GM18498 (cell line): ENCODE measurements around the gene STX12.
A peak's percentile ranks its signal among the peaks of the same experiment; 100 is the strongest.
"Not testable (repeated sequence)": the region's sequence is repeated elsewhere in the genome, so short reads cannot be mapped to it uniquely, and the experiment has no call there.

ENCODE experiments used
- ATAC-seq: cut with Tn5 transposase; IDR thresholded peaks from one replicate; pipeline ENCODE4 v1.9.1; 2021; ENCODE audit warnings: mild to moderate bottlenecking, moderate library complexity; ENCODE audit not compliant: unreplicated experiment

STX12 gene

DNA sequence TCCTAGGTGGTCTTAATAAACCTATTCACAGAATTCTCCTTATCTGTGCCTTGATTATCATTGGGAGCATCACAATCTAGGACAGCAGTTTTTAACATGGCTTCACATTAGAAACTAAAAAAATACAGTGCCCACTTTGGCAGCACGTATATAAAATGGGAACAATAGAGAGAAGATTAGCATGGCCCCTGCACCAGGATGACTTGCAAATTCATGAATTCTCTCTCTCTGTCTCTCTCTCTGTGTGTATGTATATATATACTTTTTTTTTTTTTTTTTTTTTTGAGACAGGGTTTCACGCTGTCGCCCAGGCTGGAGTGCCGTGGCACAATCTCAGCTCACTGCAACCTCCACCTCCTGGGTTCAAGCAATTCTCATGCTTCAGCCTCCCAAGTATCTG lies 51.4 kb downstream of the STX12 start:
- no peak for ATAC-seq

DNA sequence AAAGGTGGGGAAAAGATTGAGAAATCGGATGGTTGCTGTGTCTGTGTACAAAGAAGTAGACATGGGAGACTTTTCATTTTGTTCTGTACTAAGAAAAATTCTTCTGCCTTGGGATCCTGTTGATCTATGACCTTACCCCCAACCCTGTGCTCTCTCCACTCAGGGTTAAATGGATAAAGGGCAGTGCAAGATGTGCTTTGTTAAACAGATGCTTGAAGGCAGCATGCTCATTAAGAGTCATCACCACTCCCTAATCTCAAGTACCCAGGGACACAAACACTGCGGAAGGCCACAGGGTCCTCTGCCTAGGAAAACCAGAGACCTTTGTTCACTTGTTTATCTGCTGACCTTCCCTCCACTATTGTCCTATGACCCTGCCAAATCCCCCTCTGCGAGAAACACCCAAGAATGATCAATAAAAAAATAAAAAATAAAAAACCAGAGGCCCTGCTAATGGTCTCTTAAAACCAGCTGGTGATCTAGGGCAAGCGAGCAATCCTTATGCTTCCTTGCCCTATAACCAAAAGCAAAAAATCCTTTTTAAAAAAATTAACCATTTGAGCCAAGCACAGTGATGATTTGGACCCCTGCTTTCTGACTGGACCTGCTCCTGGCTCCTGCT lies 56.4 kb downstream of the STX12 start:
- ATAC-seq: not testable (repeated sequence)

GRCh38 chr1:27830621-27831440 lies 57.8 kb downstream of the STX12 start, which contains the start of gene PPP1R8:
PPP1R8 (plus strand) TSS chr1:27830782; CDS start chr1:27830836, 54 bp downstream.
- peak; percentile 94 for ATAC-seq

GRCh38 chr1:27831568-27832410 lies 58.8 kb downstream of the STX12 start:
- ATAC-seq: no peak

DNA sequence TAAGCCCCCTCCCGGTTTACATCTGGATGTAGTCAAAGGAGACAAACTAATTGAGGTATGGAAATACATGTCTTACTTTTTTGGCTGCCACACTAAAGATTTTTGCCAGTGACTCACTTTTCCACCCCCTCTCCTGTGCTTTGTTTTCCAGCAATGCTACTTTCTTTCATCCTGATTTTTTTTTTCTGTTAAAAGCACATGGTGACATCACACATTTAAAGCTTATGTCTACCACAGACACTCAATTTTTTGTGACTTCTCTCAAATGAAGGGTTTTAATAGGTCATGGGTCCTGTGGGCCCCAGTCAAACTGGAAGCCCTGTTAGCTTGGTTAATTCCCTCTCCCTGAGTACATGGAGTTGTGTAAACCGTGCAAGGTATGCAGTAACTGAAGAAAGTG lies 59.7 kb downstream of the STX12 start:
- no peak for ATAC-seq

- no peak for ATAC-seq
Observed at GRCh38 chr1:27833470-27833869, 60.5 kb downstream of the STX12 start.

- ATAC-seq: no peak
Observed at GRCh38 chr1:27835046-27835445, 62.0 kb downstream of the STX12 start.

DNA sequence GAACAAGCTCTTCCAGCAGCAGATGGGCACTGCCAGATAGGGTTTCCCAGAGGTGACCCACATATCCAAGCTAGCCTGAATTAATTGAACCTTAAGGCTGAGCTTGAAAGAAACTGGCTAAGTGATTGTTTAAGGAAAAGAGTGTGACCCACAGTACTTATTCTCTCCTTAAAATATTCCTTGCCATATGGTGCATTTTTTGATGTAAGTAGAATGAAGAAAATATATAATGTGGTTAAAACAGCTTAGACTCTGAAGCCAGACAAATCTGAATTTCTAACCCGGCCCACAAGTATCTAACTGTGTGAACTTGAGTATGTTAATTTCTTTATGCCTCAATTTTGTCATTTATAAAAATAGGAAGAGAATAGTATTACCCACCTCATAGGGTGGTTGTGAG lies 62.5 kb downstream of the STX12 start:
- ATAC-seq: no peak

DNA sequence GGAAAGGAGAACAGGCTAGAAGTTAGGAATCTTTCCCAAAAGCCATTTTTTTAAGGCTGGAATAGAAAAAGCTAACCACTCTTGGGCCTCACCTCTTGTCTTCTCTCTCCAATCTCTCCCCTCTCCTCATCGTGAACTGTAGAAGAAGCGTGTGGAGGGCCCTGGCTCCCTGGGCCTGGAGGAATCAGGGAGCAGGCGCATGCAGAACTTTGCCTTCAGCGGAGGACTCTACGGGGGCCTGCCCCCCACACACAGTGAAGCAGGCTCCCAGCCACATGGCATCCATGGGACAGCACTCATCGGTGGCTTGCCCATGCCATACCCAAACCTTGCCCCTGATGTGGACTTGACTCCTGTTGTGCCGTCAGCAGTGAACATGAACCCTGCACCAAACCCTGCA lies 76.9 kb downstream of the STX12 start:
- no peak for ATAC-seq

DNA sequence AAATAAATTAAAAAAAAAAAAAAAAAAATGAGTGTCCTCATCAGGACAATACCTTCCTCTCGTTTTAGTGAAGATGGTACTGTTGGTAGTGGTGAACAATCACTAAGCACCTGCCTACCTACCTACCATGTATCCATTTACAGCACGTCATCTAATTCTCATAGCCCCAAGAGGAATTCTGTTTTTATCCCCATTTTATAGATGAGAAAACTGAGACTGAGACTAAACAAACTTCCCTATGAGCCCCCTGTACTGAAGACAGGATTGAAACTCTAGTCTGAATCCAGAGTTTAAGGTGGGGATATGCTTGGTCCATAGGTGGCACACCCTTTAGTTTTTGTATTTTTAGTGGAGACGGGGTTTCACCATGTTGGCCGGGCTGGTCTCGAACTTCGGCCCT lies 82.1 kb downstream of the STX12 start:
- no peak for ATAC-seq

DNA sequence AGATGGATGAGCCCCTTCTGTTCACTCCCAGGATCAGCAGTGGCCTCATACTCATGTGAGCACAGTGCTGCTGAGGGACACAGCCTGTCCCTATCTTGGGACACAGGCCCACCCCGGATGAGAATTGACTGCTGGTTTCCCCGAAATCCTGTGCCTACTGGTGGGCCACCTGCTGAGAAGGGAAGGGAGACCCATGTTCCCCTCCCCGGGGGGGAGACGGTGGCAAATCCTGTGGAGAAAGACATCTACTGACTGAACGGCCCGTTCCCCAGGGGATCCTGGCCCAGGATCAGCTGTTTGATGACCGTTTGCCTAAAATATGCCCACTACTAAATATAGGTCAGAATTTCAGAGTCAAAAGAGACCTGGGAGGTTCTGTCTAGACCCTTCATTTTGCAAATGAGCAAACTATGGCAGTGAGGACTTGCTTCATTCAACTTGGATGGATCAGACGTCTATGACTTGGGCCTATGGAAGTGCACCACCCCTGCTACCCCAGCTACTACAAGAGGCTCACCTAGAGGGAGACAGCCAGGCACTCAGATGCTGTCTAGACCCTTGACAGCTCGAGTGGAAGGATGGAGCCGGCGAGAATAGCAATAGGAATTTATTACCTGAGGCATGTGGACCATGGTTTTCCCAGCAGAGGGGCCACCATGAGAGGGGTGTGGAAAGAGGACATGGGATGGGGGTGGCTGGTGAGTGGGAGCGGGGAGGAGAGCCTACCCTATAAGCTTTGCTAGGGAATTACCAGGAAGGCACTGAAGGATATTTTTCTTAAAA lies 83.7 kb downstream of the STX12 start:
- ATAC-seq: no peak

GRCh38 chr1:27857552-27857951 lies 84.5 kb downstream of the STX12 start:
- ATAC-seq: not testable (repeated sequence)

GRCh38 chr1:27858072-27858948 lies 85.3 kb downstream of the STX12 start:
- ATAC-seq: no peak

DNA sequence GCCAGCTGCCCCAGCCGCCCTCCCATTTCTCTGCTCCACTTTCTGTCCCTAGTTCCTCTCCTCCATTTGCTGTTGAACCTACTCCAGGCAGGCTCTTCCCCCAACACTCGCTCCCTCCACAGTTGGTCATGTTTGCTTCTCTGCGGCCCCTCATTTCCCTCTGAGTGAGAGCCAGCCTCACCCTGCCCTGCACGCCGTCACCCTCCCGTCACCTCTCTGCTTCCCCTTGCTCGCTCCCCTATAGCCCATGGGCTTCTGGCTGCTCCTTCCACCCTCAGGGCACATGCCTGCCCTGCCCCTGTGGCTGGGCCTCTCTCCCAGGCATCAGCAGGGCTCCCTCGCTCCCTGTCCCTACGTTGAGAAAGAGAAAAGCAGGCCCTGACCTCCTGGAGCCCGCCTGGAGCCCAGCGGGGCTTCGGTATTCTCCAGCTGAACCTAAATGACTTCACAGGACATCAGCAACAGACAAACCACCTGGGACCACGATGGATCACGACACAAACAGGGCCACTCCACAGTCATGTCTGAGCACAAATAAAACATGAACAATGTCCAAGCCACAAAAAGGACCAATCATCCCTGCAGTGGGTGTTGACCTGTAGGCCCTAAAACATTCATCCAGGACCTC lies 86.0 kb downstream of the STX12 start:
- no peak for ATAC-seq

DNA sequence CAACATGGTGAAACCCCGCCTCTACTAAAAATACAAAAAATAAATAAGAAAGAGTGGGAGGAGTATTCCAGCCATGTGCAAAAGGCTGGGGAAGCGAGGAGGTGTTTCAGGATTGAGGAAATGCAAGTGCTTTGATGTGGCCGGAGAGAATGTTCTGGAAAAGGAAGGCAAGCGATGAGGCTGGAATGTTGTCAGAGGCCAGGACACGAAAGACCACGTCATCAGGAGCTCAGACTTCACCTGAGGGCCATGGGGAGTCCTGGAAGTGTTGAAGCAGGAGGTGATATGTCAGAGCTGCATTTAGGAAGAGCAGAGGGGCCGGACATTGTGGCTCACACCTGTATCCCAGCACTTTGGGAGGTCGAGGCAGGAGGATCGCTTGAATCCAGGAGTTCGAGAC lies 88.4 kb downstream of the STX12 start:
- ATAC-seq: no peak

- no peak for ATAC-seq
Observed at GRCh38 chr1:27862004-27862403, 89.0 kb downstream of the STX12 start.

GRCh38 chr1:27862671-27863537 lies 89.9 kb downstream of the STX12 start:
- no peak for ATAC-seq

DNA sequence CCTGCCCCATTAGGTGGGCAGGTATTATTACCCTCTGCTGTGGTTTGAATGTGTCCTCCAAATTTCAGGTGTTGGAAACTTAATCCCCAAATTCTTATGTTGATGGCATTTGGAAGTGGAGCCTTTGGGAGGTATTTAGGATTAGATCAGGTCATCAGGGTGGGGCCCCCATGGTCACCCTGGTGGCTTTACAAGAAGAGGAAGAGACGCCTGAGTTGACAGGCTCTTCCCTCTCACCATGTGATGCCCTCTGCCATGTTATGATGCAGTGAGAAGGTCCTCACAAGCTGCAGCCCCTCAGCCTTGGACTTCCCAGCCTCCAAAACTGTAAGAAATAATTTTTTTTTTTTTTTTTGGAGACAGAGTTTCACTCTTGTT lies 90.5 kb downstream of the STX12 start:
- no peak for ATAC-seq
